ENCODE data around the gene ABHD13. TPM values are rescaled to one million over a fixed set of nuclear protein-coding genes. Genes with fewer than 3 reads are reported as not detected.
A peak's percentile ranks its signal among the peaks of the same experiment; 100 is the strongest.

The ABHD13 gene
- total and polyA plus RNA-seq, 2 experiments from 2014 or later = 5.4 to 10.4 TPM

GRCh38 chr13:108176685-108177274 lies 41.4 kb upstream of the ABHD13 start:
- no peak for ATAC-seq
- Histone ChIP-seq H3K4me2 (no peak overlapping the region), H3K27me3 (ENCODE audit: insufficient read depth) (no peaks in the 10 kb centered on the region), H2AFZ (no peak overlapping the region), H3K9me2 (ENCODE audit: insufficient read depth) (0 out of 2 replicates have a peak, but pooled peaks cover 4% of the 10 kb centered on the region), H3K4me1 (ENCODE audit: insufficient read depth) (no peaks in the 10 kb centered on the region), H3F3A (replicated peaks; ENCODE audit: low read depth) (no peaks in the 10 kb centered on the region), H3K4me3 (no peak overlapping the region), H3K27ac (ENCODE audit: low read depth) (no peak overlapping the region), H3K79me2 (replicated peaks; ENCODE audit: insufficient read depth) (no peaks in the 10 kb centered on the region), H4K20me1 (replicated peaks; ENCODE audit: insufficient read depth) (no peaks in the 10 kb centered on the region), H3K36me3 (ENCODE audit: insufficient read depth) (no peaks in the 10 kb centered on the region)
- Mint-ChIP-seq H3K27me3 (ENCODE audit: insufficient read depth, low read depth, poor library complexity) (peaks cover 6% of the 10 kb centered on the region), H3K27ac (no peak overlapping the region), H3K36me3 (ENCODE audit: low read depth) (peaks cover 9% of the 10 kb centered on the region; the same call in 2 of the 3 replicates), H3K9me3 (peaks cover 24% of the 10 kb centered on the region; the same call in 2 of the 3 replicates), H3K4me3 (no peak overlapping the region), H3K4me1 (no peaks in the 10 kb centered on the region)
- TF ChIP-seq EZH2 (IDR thresholded peaks at IDR 0.05; ENCODE audit: low read depth, unreplicated experiment) = no peak
- TF ChIP-seq CTCF (conservative IDR thresholded peaks at IDR 0.05; ENCODE audit: low read depth in 2 of 2) = peak; percentile 65 to 78
- TF ChIP-seq ETS1 (IDR thresholded peaks at IDR 0.05) = no peak
- TF ChIP-seq ZNF114 (CRISPR knock-in tag; IDR thresholded peaks at IDR 0.05) = no peak
- no peak for TF ChIP-seq STAT1 (IDR thresholded peaks at IDR 0.05; ENCODE audit: unreplicated experiment)
- TF ChIP-seq JUNB (IDR thresholded peaks at IDR 0.05; ENCODE audit: unreplicated experiment) = no peak
- no peak for TF ChIP-seq CREB1 (CRISPR knock-in tag; IDR thresholded peaks at IDR 0.05; ENCODE audit: low read depth)
- TF ChIP-seq NANOG (IDR thresholded peaks at IDR 0.05; ENCODE audit: borderline replicate concordance) = no peak
- DNase-seq (ENCODE audit: low spot score) = peak; percentile 77

GRCh38 chr13:108178078-108178477 lies 40.1 kb upstream of the ABHD13 start:
- Mint-ChIP-seq H3K9me3 (peaks cover 17% of the 10 kb centered on the region; the same call in 2 of the 3 replicates), H3K36me3 (ENCODE audit: low read depth) (peaks cover 5% of the 10 kb centered on the region; the same call in 1 of the 3 replicates), H3K27ac (no peak overlapping the region), H3K4me3 (no peak overlapping the region), H3K27me3 (ENCODE audit: insufficient read depth, low read depth, poor library complexity) (peaks cover 6% of the 10 kb centered on the region), H3K4me1 (no peaks in the 10 kb centered on the region)
- 0 out of 2 replicates have a peak, but pooled peaks cover 4% of the 10 kb centered on the region for H3K9me2 ChIP-seq (ENCODE audit: insufficient read depth)
- H3K27ac ChIP-seq (ENCODE audit: low read depth) = no peak overlapping the region
- H3F3A ChIP-seq (replicated peaks; ENCODE audit: low read depth) = no peaks in the 10 kb centered on the region
- H3K36me3 ChIP-seq (ENCODE audit: insufficient read depth) = no peaks in the 10 kb centered on the region
- no peak overlapping the region for H3K4me2 ChIP-seq
- DNase-seq (ENCODE audit: low spot score) = no peak
- H3K79me2 ChIP-seq (replicated peaks; ENCODE audit: insufficient read depth) = no peaks in the 10 kb centered on the region
- H3K27me3 ChIP-seq (ENCODE audit: insufficient read depth) = no peaks in the 10 kb centered on the region
- no peak for TF ChIP-seq EZH2 (IDR thresholded peaks at IDR 0.05; ENCODE audit: low read depth, unreplicated experiment)
- H4K20me1 ChIP-seq (replicated peaks; ENCODE audit: insufficient read depth) = no peaks in the 10 kb centered on the region
- no peaks in the 10 kb centered on the region for H3K4me1 ChIP-seq (ENCODE audit: insufficient read depth)
- H3K4me3 ChIP-seq = no peak overlapping the region
- no peak for ATAC-seq
- no peak overlapping the region for H2AFZ ChIP-seq
